ENCODE results near the gene PTPRF.

- TF ChIP-seq CTCF (IDR thresholded peaks at IDR 0.05; ENCODE audit: low read depth, low read length): no peak
- no peak for TF ChIP-seq EZH2phosphoT487 (IDR thresholded peaks at IDR 0.05; ENCODE audit: low read depth)
Measured at GRCh38 chr1:43616383-43616782, 85.7 kb downstream of the PTPRF start.

Measured in OCI-LY3 (cell line).